Measurements from ENCODE around the gene CLDN7.

CLDN7 gene

DNA sequence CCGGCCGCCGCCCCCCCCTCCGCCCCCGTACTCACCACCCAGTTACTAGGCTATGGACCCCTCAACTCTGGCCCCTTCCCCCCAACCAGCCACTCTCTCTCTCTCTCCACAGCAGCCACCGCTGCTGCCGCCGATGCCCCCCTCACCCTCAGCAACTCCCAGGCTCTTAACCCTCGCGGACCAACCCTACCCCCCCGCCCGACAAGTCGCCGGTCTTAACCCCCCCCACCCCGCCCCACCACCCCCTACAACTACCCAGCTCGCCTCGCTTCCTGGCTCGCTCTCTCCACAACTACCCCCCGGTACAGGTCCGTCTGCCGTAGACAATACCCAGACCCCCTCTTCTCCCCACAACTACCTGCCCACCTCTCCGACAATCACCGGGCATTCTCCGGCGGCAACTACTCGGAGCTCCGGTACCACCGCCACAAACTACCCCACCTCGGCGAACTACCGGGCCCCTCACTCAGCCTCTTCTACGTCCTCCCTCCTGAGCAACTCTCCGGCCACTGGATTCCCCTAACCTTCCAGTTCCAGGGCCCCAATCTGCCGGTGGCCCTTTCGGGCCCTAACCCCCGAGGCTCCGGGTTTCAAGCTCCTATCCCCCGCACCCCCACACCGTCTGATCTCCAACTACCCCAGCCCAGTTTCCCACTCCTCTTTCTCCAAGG, 23.7 kb downstream of the CLDN7 start:
- peak; percentile 28 for DNase-seq (ENCODE audit: low read depth, low spot score)

- DNase-seq (ENCODE audit: low read depth, low spot score): peak; percentile 59
Measured at GRCh38 chr17:7237761-7238419, 24.4 kb downstream of the CLDN7 start.

DNA sequence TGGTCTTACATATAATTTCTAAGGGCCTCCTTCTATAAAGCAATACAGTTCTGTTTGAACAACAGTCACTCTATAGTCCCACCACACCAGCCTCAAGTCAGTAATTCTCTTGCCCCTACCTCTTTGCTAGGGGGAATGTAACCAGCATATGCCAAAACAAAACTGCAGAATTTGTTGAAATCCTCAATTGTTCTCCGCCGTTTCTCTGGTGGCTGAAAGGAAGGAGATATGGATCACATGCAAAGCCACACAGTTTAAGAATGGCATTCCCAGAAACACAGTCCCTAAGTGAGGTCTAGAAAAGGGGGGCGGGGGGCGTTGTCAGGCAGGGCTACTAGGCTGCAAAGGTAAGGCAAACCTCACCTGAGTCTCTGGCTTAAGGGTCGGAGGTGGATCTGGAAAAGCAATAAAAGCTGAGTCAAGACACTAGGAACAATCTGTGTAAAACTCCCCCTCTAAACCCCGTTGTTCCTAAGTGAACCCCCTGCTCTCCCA, 25.0 kb downstream of the CLDN7 start:
- DNase-seq (ENCODE audit: low read depth, low spot score): no peak

DNA sequence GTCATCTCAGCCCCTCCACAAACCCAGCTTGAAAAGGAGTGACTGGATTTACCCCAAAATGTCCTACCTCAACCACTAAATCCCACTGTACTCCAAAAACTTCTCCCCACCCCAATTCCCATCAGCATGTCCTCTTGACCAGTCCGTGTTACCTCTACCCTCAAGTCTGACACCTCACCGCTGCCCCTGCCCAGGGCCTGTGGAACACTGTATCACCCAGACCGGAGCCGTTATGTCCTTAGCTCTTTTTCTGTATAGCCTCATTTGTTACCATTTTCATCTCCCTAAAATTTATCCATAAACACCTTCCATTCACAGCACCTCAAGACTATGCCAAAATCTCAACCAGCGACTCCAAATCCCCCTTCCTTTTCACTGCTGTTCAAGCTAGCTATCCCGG, 25.5 kb downstream of the CLDN7 start:
- DNase-seq (ENCODE audit: low read depth, low spot score): no peak

- no peak for DNase-seq (ENCODE audit: low read depth, low spot score)
Measured at GRCh38 chr17:7235693-7236665, 26.3 kb downstream of the CLDN7 start.

- DNase-seq (ENCODE audit: low read depth, low spot score): peak; percentile 98
Measured at GRCh38 chr17:7234083-7234951, 28.0 kb downstream of the CLDN7 start, which contains the start of gene DVL2. Gene DVL2 (minus strand): TSS chr17:7234517. CDS start chr17:7234262, 255 bp downstream.

DNA sequence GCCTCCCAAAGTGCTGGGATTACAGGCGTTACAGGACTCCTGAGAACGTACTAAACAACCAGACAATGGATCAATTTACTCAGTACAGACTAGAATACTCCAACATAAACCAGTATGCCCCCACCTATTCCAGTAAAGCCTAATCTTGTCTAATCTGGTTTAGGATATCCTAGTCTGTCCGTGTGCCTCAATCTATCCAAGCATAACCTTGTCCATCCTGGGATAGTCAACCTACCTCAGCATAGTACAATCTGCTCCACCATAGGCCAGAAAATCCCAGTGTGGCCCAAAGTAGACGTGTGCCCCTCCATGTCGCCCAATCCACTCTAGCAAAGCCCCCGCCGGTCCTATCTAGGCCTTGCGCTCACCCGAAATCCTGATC, 28.6 kb downstream of the CLDN7 start:
- DNase-seq (ENCODE audit: low read depth, low spot score): no peak

DNA sequence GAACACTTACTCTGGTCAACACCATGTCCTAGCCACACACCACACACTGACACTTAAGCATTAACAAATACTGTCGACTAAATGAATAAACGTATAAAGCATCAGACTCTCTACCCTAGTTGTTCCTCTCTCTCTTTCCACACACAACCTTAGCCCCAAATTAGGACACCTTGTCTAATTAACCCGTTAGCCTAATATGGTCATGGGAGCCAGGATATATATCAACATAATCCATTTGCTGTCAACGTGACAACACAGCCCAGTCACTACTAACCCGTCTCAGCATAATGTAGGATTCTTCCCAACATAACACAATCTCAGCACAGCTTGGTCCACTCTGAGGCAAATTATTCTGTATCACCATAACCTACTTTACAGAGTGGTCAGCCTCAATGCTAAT, 30.2 kb downstream of the CLDN7 start:
- no peak for DNase-seq (ENCODE audit: low read depth, low spot score)

GRCh38 chr17:7229504-7229903, 32.8 kb downstream of the CLDN7 start:
- no peak for DNase-seq (ENCODE audit: low read depth, low spot score)

- no peak for DNase-seq (ENCODE audit: low read depth, low spot score)
Measured at GRCh38 chr17:7228920-7229319, 33.4 kb downstream of the CLDN7 start.

DNA sequence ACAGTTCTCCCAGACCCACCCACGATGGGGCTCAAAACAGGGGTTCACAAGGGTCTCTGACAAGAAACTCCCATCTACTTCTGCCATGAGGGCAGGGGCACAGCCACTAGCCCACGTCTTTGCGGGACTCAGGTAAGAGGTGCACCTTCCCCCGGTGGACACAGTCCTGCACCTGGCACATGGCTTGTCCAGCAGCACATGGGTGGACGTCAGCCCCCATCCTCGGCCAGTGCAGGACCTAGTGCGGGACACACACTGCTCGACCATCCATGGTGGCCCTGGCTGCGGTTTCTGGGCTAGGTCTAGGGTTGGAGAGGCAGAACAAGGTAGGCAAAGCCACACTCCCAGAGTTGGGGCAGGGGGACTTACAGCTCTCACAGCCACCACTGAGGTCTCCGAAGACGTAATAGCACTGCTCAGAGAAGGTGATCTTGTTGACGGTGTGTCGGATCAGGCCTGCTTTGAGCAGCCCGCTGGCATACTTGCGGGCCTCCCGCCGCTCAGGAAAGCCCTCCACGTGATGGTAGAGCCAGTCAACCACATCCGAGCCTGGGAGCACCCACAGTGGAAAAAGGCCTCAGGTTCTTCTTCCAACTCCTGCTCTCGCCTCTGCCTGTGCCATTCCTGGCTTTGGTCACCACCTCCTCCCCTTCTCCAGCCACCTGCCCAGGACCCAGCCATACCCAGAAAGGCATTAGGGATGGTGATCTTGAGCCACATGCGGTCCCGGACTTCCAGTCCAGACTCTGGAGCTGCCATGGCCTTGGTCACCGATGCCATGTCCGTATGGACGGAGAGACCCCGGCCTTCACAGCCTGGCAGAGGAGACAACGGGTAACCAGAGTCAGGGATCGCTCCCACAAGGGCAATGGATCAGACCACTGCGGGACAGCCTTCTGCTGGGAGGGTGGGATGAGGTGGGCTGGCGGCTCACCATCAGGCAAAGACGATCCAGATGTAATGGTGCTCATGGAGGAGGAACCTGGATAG, 35.3 kb downstream of the CLDN7 start:
- no peak for DNase-seq (ENCODE audit: low read depth, low spot score)

GRCh38 chr17:7225711-7226331, 36.5 kb downstream of the CLDN7 start:
- DNase-seq (ENCODE audit: low read depth, low spot score): no peak

DNA sequence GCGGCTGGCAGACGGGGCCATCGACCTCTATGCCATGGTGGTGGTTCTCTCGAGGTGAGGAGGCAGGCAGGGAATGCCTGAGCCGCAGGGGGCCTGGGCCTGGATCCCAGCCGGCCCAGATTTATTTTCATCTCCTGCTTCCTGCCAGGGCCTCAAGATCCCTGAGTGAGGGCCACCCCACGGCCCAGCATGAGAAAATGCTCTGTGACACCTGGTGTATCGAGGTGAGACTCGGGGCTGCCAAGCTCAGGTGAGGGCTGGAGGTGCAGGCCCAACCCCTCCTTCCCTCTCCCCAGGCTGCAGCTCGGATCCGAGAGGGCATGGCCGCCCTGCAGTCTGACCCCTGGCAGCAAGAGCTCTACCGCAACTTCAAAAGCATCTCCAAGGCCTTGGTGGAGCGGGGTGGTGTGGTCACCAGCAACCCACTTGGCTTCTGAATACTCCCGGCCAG, 37.6 kb downstream of the CLDN7 start:
- no peak for DNase-seq (ENCODE audit: low read depth, low spot score)

- no peak for DNase-seq (ENCODE audit: low read depth, low spot score)
Measured at GRCh38 chr17:7224110-7224509, 38.2 kb downstream of the CLDN7 start.

GRCh38 chr17:7223375-7223774, 38.9 kb downstream of the CLDN7 start:
- no peak for DNase-seq (ENCODE audit: low read depth, low spot score)

- DNase-seq (ENCODE audit: low read depth, low spot score): no peak
Measured at GRCh38 chr17:7222972-7223292, 39.3 kb downstream of the CLDN7 start.

DNA sequence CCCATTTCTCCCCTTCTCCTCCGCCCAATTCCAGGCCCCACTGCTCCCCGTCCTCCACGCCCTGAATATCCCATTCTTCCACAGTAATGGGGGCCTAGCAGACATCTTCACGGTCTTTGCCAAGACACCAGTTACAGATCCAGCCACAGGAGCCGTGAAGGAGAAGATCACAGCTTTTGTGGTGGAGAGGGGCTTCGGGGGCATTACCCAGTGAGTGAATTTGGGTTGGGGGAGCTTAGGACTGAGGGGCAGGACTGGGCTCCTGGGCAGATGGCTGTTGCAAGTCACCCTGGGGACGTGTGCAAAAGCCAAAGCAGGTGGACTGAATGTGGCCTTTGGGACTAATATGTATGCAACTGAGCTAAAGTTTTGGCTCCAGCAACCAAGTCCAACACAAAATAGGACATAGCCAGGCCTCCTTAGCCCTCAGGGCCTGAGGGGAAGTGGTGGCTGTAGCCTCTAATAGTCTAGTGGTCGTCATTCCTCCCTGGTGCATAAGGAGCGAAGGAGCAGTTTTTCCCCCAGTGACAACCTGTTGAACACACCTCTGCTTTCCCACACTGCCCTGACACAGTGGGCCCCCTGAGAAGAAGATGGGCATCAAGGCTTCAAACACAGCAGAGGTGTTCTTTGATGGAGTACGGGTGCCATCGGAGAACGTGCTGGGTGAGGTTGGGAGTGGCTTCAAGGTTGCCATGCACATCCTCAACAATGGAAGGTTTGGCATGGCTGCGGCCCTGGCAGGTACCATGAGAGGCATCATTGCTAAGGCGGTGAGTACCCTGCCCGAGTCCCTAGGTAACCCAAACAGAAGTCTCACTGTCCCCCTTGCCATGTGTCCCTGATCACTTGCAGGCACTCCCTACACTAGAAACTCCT, 39.9 kb downstream of the CLDN7 start:
- no peak for DNase-seq (ENCODE audit: low read depth, low spot score)

- DNase-seq (ENCODE audit: low read depth, low spot score): no peak
Measured at GRCh38 chr17:7221278-7222092, 40.8 kb downstream of the CLDN7 start.
